ENCODE results near the gene NTRK2.

GRCh38 chr9:84655447-84655846, 14.1 kb upstream of the NTRK2 start:
- no peak for TF ChIP-seq POLR2A (IDR thresholded peaks at IDR 0.05; ENCODE audit: borderline replicate concordance, extremely low read depth, insufficient read depth, insufficient read length)
- TF ChIP-seq ELF1 (IDR thresholded peaks at IDR 0.05; ENCODE audit: borderline replicate concordance, low read depth) = no peak
- TF ChIP-seq FOSL1 (IDR thresholded peaks at IDR 0.05; ENCODE audit: low read depth) = no peak
- TF ChIP-seq, protein P1, sequence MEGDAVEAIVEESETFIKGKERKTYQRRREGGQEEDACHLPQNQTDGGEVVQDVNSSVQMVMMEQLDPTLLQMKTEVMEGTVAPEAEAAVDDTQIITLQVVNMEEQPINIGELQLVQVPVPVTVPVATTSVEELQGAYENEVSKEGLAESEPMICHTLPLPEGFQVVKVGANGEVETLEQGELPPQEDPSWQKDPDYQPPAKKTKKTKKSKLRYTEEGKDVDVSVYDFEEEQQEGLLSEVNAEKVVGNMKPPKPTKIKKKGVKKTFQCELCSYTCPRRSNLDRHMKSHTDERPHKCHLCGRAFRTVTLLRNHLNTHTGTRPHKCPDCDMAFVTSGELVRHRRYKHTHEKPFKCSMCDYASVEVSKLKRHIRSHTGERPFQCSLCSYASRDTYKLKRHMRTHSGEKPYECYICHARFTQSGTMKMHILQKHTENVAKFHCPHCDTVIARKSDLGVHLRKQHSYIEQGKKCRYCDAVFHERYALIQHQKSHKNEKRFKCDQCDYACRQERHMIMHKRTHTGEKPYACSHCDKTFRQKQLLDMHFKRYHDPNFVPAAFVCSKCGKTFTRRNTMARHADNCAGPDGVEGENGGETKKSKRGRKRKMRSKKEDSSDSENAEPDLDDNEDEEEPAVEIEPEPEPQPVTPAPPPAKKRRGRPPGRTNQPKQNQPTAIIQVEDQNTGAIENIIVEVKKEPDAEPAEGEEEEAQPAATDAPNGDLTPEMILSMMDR (IDR thresholded peaks at IDR 0.05 in 2 of 3, conservative IDR thresholded peaks at IDR 0.05 in 1 of 3; ENCODE audit: borderline replicate concordance in 1 of 3, insufficient read depth in 1 of 3, low read depth in 2 of 3, low read length in 2 of 3) = no peak
- TF ChIP-seq RAD21 (IDR thresholded peaks at IDR 0.05; ENCODE audit: low read depth) = no peak
- TF ChIP-seq MAX (IDR thresholded peaks at IDR 0.05) = no peak
- TF ChIP-seq, protein P2, sequence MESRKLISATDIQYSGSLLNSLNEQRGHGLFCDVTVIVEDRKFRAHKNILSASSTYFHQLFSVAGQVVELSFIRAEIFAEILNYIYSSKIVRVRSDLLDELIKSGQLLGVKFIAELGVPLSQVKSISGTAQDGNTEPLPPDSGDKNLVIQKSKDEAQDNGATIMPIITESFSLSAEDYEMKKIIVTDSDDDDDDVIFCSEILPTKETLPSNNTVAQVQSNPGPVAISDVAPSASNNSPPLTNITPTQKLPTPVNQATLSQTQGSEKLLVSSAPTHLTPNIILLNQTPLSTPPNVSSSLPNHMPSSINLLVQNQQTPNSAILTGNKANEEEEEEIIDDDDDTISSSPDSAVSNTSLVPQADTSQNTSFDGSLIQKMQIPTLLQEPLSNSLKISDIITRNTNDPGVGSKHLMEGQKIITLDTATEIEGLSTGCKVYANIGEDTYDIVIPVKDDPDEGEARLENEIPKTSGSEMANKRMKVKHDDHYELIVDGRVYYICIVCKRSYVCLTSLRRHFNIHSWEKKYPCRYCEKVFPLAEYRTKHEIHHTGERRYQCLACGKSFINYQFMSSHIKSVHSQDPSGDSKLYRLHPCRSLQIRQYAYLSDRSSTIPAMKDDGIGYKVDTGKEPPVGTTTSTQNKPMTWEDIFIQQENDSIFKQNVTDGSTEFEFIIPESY (IDR thresholded peaks at IDR 0.05; ENCODE audit: extremely low read depth, insufficient replicate concordance, low read length) = no peak
- TF ChIP-seq, protein P3, sequence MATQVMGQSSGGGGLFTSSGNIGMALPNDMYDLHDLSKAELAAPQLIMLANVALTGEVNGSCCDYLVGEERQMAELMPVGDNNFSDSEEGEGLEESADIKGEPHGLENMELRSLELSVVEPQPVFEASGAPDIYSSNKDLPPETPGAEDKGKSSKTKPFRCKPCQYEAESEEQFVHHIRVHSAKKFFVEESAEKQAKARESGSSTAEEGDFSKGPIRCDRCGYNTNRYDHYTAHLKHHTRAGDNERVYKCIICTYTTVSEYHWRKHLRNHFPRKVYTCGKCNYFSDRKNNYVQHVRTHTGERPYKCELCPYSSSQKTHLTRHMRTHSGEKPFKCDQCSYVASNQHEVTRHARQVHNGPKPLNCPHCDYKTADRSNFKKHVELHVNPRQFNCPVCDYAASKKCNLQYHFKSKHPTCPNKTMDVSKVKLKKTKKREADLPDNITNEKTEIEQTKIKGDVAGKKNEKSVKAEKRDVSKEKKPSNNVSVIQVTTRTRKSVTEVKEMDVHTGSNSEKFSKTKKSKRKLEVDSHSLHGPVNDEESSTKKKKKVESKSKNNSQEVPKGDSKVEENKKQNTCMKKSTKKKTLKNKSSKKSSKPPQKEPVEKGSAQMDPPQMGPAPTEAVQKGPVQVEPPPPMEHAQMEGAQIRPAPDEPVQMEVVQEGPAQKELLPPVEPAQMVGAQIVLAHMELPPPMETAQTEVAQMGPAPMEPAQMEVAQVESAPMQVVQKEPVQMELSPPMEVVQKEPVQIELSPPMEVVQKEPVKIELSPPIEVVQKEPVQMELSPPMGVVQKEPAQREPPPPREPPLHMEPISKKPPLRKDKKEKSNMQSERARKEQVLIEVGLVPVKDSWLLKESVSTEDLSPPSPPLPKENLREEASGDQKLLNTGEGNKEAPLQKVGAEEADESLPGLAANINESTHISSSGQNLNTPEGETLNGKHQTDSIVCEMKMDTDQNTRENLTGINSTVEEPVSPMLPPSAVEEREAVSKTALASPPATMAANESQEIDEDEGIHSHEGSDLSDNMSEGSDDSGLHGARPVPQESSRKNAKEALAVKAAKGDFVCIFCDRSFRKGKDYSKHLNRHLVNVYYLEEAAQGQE (IDR thresholded peaks at IDR 0.05; ENCODE audit: low read depth) = no peak
- no peak for TF ChIP-seq EGR1 (IDR thresholded peaks at IDR 0.05; ENCODE audit: low read depth)
- no peak for TF ChIP-seq EZH2 (IDR thresholded peaks at IDR 0.05)

Data from HCT116 (cell line).